Gastrocnemius medialis (tissue), 4 donors: Measurements from ENCODE around the gene GAS6.

Source experiments
- POLR2A ChIP-seq, 2 donors: fragments of 450-650 bp; IDR thresholded peaks; one replicate each; pipeline ENCODE4 v1.6.1; 2017; ENCODE audit warnings: antibody characterized with exemption in 2 of 2, mild to moderate bottlenecking in 2 of 2, moderate library complexity in 2 of 2
- TF ChIP-seq, protein P1 (sequence below), 5 experiments: fragments of 450-650 bp in 3 of 5; fragments of 200-600 bp in 2 of 5; sonication (generic) in 2 of 5; IDR thresholded peaks in 4 of 5; conservative IDR thresholded peaks in 1 of 5; 1 replicate in 4 of 5; 2 replicates in 1 of 5; pipeline ENCODE4 v1.5.1; 2016 to 2019; ENCODE audit warnings: antibody characterized with exemption in 5 of 5, mild to moderate bottlenecking in 3 of 5, moderate library complexity in 3 of 5

DNA sequence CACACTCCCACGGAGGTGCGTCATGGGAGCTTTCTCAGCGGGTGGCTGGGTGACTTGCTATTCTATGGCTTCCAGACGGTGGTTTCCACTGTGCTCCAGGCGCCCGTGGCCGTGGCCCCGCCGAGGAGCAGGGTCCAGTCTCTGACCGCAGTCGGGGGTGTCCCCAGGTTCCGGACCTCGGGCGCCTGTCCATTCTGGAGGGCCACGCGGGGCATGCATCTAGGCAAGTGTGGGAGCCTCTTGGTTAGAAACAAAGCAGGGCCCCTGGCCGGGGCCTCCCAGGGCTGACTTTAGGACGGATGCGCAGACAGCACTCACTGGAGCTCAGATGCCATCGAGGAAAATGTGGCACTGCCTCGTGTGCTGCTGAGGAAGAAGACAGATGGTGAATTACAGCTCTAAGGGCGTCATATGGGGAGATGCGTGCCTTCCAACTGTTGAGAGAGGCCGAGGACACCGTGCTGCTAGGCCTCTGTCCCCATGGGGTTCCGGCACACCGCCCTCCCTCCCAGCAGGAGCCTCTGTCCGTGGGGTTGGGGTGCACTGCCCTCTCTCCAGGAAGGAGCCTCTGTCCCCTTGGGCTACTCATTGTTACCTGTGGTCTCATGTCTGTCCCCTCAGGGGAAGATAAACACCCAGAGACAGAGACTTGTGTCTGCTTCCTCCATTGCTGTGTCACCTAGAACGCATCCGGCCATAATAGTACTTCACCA is 66.8 kb downstream of the GAS6 start:
- TF ChIP-seq, protein P1, sequence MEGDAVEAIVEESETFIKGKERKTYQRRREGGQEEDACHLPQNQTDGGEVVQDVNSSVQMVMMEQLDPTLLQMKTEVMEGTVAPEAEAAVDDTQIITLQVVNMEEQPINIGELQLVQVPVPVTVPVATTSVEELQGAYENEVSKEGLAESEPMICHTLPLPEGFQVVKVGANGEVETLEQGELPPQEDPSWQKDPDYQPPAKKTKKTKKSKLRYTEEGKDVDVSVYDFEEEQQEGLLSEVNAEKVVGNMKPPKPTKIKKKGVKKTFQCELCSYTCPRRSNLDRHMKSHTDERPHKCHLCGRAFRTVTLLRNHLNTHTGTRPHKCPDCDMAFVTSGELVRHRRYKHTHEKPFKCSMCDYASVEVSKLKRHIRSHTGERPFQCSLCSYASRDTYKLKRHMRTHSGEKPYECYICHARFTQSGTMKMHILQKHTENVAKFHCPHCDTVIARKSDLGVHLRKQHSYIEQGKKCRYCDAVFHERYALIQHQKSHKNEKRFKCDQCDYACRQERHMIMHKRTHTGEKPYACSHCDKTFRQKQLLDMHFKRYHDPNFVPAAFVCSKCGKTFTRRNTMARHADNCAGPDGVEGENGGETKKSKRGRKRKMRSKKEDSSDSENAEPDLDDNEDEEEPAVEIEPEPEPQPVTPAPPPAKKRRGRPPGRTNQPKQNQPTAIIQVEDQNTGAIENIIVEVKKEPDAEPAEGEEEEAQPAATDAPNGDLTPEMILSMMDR (IDR thresholded peaks at IDR 0.05 in 4 of 5, conservative IDR thresholded peaks at IDR 0.05 in 1 of 5), result no peak
- TF ChIP-seq POLR2A (IDR thresholded peaks at IDR 0.05), result no peak
